Gastroesophageal sphincter (tissue), 4 donors: ENCODE results near the gene HYAL1. TPM values are rescaled to one million over a fixed set of nuclear protein-coding genes. Genes with fewer than 3 reads are reported as not detected.

ENCODE experiments used
- ATAC-seq: fragments of 150-250 bp; one replicate; pipeline ENCODE4 v1.9.1; 2016; ENCODE audit warnings: mild to moderate bottlenecking, moderate library complexity
- H3K27ac ChIP-seq, 4 donors: fragments of 200-600 bp; sonication (generic) in 3 of 4; 1 replicate in 3 of 4; 2 replicates in 1 of 4; pipeline ENCODE4 v1.5.1; 2016 to 2019
- H3K27me3 ChIP-seq: fragments of 200-600 bp; sonication (generic); one replicate; pipeline ENCODE4 v1.5.1; 2019
- H3K36me3 ChIP-seq, 2 donors: fragments of 200-600 bp; sonication (generic); one replicate each; pipeline ENCODE4 v1.5.1; 2019; ENCODE audit warnings: control low read depth in 1 of 2
- H3K4me1 ChIP-seq, 3 donors: fragments of 200-600 bp; sonication (generic); 1 replicate in 2 of 3; 2 replicates in 1 of 3; pipeline ENCODE4 v1.5.1; 2016 to 2019; ENCODE audit warnings: control low read depth in 2 of 3
- H3K4me3 ChIP-seq, 2 donors: fragments of 200-600 bp; sonication (generic); one replicate each; pipeline ENCODE4 v1.5.1; 2019; ENCODE audit warnings: mild to moderate bottlenecking in 1 of 2, moderate library complexity in 1 of 2
- H3K9me3 ChIP-seq, 3 donors: fragments of 200-600 bp; sonication (generic); one replicate each; pipeline ENCODE4 v1.5.1; 2017 to 2019; ENCODE audit warnings: control low read depth in 2 of 3
- CTCF ChIP-seq, 4 experiments: fragments of 200-600 bp in 2 of 4; fragments of 450-650 bp in 2 of 4; sonication (generic) in 1 of 4; IDR thresholded peaks; one replicate each; pipeline ENCODE4 v1.5.1; 2017 to 2019; ENCODE audit warnings: antibody characterized with exemption in 4 of 4, mild to moderate bottlenecking in 2 of 4, moderate library complexity in 2 of 4
- EP300 ChIP-seq: sonication (generic); formaldehyde crosslinking; IDR thresholded peaks from one replicate; pipeline ENCODE4 v1.6.1; 2017; ENCODE audit warnings: antibody characterized with exemption, mild to moderate bottlenecking
- POLR2A ChIP-seq, 2 donors: fragments of 450-650 bp; IDR thresholded peaks; one replicate each; pipeline ENCODE4 v1.6.1; 2017; ENCODE audit warnings: antibody characterized with exemption in 2 of 2, mild to moderate bottlenecking in 2 of 2, moderate library complexity in 1 of 2
- POLR2AphosphoS5 ChIP-seq: sonication (generic); formaldehyde crosslinking; IDR thresholded peaks from one replicate; pipeline ENCODE4 v1.6.1; 2017; ENCODE audit warnings: antibody characterized with exemption
- WGBS, 2 donors: methylation state at CpG; one replicate each; pipeline ENCODE4 v1.1.5; 2018; ENCODE audit warnings: low coverage in 1 of 2; 5-methylcytosine and 5-hydroxymethylcytosine counted together
- total RNA-seq, 4 donors: library from RNA; depleted of rRNA; stranded (reverse); fragments of >200 nt; gene quantifications; one replicate each; pipeline ENCODE4 v1.1.0, GENCODE V29; 2016

The HYAL1 gene
- total RNA-seq = 10 to 100 TPM in 2 of 4 donors, 1 to 10 TPM in 2; 4.8 to 12.3 (median 7.9) TPM

GRCh38 chr3:50303013-50303815 is at the start of gene HYAL1:
Gene HYAL1 (minus strand): TSS chr3:50303574. CDS start chr3:50302956, 618 bp downstream.
- TF ChIP-seq POLR2A (IDR thresholded peaks at IDR 0.05) (no peak), POLR2AphosphoS5 (no peak), CTCF (IDR thresholded peaks at IDR 0.05) (peak in 1 of 4 experiments; percentile 30)
- Histone ChIP-seq H3K27ac (peak within 1 kb of the TSS in 3 of 4 donors; percentile 69 to 92 (median 82)), H3K36me3 (no peaks in the 10 kb centered on the region), H3K4me1 (peaks cover 0 to 45% (median 24%) of the 10 kb centered on the region in 3 donors), H3K4me3 (peak within 1 kb of the TSS in 1 of 2 donors; percentile 36), H3K27me3 (no peaks in the 10 kb centered on the region), H3K9me3 (no peaks in the 10 kb centered on the region)
- 33% methylated on average over 2 of the region's 14 CpGs; no CpG with 5 or more reads in 1 of the 2 donors for WGBS, 2 donors
- ATAC-seq = peak; percentile 20

- WGBS, 2 donors = 21% methylated on average over 2 of the region's 2 CpGs; no CpG with 5 or more reads in 1 of the 2 donors
- TF ChIP-seq POLR2A (IDR thresholded peaks at IDR 0.05) = no peak
- TF ChIP-seq POLR2AphosphoS5 = no peak
- no peak for TF ChIP-seq EP300
- no peak for TF ChIP-seq CTCF (IDR thresholded peaks at IDR 0.05)
- Histone ChIP-seq H3K27me3 (no peaks in the 10 kb centered on the region), H3K4me1 (peaks cover 1 to 88% (median 44%) of the 10 kb centered on the region in 3 donors), H3K27ac (peak overlapping the region in 1 of 4 donors; percentile 94), H3K9me3 (no peaks in the 10 kb centered on the region), H3K4me3 (no peak overlapping the region), H3K36me3 (peaks cover 0 to 64% of the 10 kb centered on the region in 2 donors)
- no peak for ATAC-seq
Observed at GRCh38 chr3:50352781-50353180, 49.4 kb upstream of the HYAL1 start.

- Histone ChIP-seq H3K27me3 (no peaks in the 10 kb centered on the region), H3K36me3 (peaks cover 0 to 54% of the 10 kb centered on the region in 2 donors), H3K27ac (peak overlapping the region in 3 of 4 donors; percentile 94 to 99 (median 95)), H3K9me3 (no peaks in the 10 kb centered on the region), H3K4me1 (peaks cover 0 to 85% (median 29%) of the 10 kb centered on the region in 3 donors), H3K4me3 (peak overlapping the region; percentile 50 to 75)
- TF ChIP-seq CTCF (IDR thresholded peaks at IDR 0.05) = no peak
- TF ChIP-seq POLR2A (IDR thresholded peaks at IDR 0.05) = no peak
- peak; percentile 2 for TF ChIP-seq POLR2AphosphoS5
- TF ChIP-seq EP300 = no peak
- WGBS, 2 donors = 38 to 63% methylated on average over 5 to 11 of the region's 11 CpGs
- ATAC-seq = no peak
Observed at GRCh38 chr3:50351323-50351697, 47.9 kb upstream of the HYAL1 start.

GRCh38 chr3:50350527-50351322 is 47.4 kb upstream of the HYAL1 start, which contains the start of the genes CYB561D2 and NPRL2:
Gene CYB561D2 (plus strand): TSS chr3:50350862. CDS start chr3:50351434, 572 bp downstream.
Gene NPRL2 (minus strand): TSS chr3:50350775. CDS start chr3:50350652, 123 bp downstream.
- Histone ChIP-seq H3K9me3 (no peaks in the 10 kb centered on the region), H3K4me3 (peak within 1 kb of the TSS; percentile 50 to 75), H3K36me3 (peaks cover 0 to 49% of the 10 kb centered on the region in 2 donors), H3K4me1 (peaks cover 0 to 84% (median 28%) of the 10 kb centered on the region in 3 donors), H3K27ac (peak within 1 kb of the TSS; percentile 63 to 99 (median 94)), H3K27me3 (no peaks in the 10 kb centered on the region)
- 0% methylated on average over 6 of the region's 64 CpGs; no CpG with 5 or more reads in 1 of the 2 donors for WGBS, 2 donors
- peak; percentile 95 for ATAC-seq
- TF ChIP-seq CTCF (IDR thresholded peaks at IDR 0.05) (peak in 1 of 4 experiments; percentile 17), POLR2A (IDR thresholded peaks at IDR 0.05) (peak; percentile 68 to 73), EP300 (no peak), POLR2AphosphoS5 (peak; percentile 79)
